ENCODE measurements around the gene TMEM170A.
A peak's percentile ranks its signal among the peaks of the same experiment; 100 is the strongest.

Gene TMEM170A

DNA sequence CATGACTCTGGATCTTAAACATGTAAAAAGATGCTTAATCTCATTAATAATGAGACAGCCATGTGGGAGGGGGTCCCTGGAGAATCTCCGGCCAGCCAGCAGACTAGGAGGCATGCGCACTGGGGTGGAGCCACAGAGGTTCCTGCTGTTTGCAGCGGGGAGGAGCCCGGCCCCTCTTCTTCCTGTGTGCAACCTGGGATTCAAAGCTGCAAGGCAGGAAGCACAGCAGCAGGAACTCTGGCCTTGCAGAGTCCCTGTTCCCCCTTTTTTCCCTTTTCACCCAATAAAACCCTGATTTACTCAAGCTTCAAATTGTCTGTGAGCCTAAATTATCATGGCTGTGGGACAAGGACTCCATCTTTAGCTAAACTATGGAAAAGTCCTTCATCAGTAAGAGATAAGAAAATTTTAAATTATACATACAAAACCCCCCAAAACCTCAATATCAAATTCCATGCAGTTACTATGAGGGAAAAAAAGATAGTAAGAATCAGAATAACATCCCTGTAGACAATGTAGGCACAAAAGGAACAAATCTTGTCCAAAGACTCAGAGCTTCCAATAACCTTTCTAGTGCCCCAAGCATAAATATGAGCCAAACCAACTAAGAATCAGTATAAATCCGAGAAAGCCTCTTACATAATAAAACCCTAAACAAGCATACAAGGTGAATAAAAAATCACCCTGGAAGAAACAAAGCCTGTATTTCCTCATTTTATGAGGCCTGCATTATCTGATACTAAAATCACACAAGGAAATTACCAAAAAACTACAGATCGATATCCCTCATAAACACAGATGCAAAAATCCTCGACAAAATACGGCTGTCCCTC lies 43.3 kb downstream of the TMEM170A start:
- Mint-ChIP-seq H3K4me1 (peaks cover 40% of the 10 kb centered on the region), H3K27ac (peak overlapping the region; percentile 96 to 99 (median 98)), H3K36me3 (ENCODE audit: low read depth) (no peaks in the 10 kb centered on the region), H3K27me3 (ENCODE audit: low read depth) (no peaks in the 10 kb centered on the region), H3K4me3 (peak overlapping the region; percentile 51 to 58 (median 56)), H3K9me3 (no peaks in the 10 kb centered on the region)
- TF ChIP-seq CTCF (IDR thresholded peaks at IDR 0.05; ENCODE audit: unreplicated experiment in 3 of 3): no peak

DNA sequence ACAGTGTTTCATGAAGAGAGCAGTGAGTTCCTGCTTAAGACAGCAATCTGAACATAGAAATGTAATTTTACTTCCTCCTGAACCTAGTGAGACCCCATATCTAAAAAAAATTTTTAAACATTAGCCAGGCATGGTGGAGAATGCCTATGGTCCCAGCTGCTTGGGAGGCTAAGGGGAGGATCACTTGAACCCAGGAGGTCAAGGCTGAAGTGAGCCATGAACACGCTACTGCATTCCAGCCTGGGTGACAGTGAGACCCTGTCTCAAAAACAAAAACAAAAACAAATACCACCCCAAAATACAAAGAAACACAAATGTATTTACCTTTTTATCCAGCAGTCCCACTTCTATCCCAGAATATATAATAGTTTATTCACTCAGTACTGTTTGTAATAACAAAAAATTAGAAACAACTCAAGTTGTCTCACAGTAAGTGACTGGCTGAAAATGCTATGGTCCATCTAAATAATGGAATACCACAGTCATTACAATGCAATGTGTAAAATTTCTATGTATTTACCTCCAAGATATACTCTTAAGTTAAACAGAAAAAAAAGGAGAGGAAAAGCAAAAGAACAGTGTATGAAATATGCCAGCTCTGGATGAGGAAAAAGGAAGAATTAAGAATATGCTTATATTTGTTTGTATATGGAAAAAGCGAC lies 47.5 kb downstream of the TMEM170A start:
- Mint-ChIP-seq H3K4me1 (peaks cover 31% of the 10 kb centered on the region), H3K27me3 (ENCODE audit: low read depth) (no peaks in the 10 kb centered on the region), H3K36me3 (ENCODE audit: low read depth) (peaks cover 19% of the 10 kb centered on the region), H3K9me3 (no peaks in the 10 kb centered on the region), H3K27ac (peak overlapping the region; percentile 11 to 75 (median 57)), H3K4me3 (no peak overlapping the region)
- no peak for TF ChIP-seq CTCF (IDR thresholded peaks at IDR 0.05; ENCODE audit: unreplicated experiment in 3 of 3)

DNA sequence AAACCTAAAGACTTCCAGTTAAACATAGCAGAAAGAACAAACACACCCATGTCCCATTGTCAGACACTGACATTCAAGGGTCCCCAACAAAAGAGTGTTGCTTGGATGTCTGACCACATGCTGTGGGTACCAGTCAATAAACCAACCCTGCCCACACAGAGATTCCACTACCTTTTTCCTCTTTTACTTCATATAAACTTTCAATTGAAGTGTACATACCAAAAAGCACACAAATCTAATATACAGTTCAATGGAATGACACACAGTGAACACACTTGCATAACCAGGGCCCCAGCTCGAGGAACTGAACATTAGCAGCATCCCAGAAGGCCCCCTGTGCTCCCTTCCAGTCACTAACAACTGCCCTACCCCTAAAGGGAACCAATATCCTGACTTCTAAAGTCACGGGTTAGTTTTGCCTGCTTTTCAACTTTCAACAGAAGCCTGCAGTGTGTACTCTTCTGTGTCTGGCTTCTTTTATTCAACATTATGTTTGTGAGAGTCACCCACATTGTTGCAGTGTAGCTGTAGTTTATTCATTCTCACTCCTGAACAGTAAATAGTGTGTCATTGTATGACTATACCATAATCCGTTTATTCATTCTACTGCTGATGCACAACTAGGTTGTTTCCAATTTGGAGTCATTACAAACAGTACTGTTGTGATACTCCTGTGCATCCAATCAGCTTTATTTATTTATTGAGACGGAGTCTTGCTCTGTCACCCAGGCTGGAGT lies 49.2 kb downstream of the TMEM170A start:
- H3K36me3 Mint-ChIP-seq (ENCODE audit: low read depth): peaks cover 30% of the 10 kb centered on the region
- H3K27ac Mint-ChIP-seq: no peak overlapping the region
- no peaks in the 10 kb centered on the region for H3K27me3 Mint-ChIP-seq (ENCODE audit: low read depth)
- peaks cover 15% of the 10 kb centered on the region for H3K4me1 Mint-ChIP-seq
- TF ChIP-seq CTCF (IDR thresholded peaks at IDR 0.05; ENCODE audit: unreplicated experiment in 3 of 3): no peak
- H3K9me3 Mint-ChIP-seq: no peaks in the 10 kb centered on the region
- no peak overlapping the region for H3K4me3 Mint-ChIP-seq

DNA sequence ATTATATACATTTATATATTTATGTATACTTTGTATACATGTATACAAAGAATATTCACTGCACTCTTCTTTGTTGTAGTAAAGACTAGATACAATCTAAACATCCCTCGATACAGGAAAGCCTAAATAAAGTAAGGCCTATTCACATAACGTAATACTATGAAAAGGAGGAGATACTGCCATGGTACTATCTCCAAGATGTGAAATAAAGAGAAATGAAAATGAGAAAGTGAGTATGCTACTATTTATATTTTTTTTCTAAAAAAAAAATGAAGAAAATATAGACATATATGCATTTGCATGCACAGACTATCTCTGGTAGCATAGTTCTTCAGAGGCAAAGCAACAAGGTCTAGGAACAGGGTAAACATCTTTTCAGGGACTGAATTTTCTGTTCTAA lies 50.5 kb downstream of the TMEM170A start:
- Mint-ChIP-seq H3K4me1 (peaks cover 10% of the 10 kb centered on the region), H3K9me3 (no peaks in the 10 kb centered on the region), H3K4me3 (no peak overlapping the region), H3K36me3 (ENCODE audit: low read depth) (peaks cover 42% of the 10 kb centered on the region), H3K27ac (no peak overlapping the region), H3K27me3 (ENCODE audit: low read depth) (no peaks in the 10 kb centered on the region)
- TF ChIP-seq CTCF (IDR thresholded peaks at IDR 0.05; ENCODE audit: unreplicated experiment in 3 of 3): no peak

DNA sequence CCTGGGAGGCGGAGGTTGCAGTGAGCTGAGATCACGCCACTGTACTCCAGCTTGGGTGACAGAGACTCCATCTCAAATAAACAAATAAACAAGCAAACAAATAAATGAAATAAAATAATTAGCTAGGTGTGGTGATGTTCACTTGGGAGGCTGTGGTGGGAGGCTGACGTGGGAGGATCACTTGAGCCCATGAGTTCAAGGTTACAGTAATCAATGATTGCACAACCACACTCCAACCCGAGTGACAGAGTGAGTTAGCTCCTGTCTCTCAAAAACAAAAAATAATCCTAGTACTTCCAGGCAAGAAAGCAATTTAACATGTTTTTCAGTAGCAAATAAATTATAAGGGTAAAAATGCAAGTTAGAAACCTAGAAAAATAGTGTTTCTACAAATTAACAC lies 57.5 kb downstream of the TMEM170A start:
- Mint-ChIP-seq H3K27ac (no peak overlapping the region), H3K9me3 (no peaks in the 10 kb centered on the region), H3K4me3 (no peak overlapping the region), H3K4me1 (peaks cover 5% of the 10 kb centered on the region), H3K27me3 (ENCODE audit: low read depth) (no peaks in the 10 kb centered on the region), H3K36me3 (ENCODE audit: low read depth) (peaks cover 45% of the 10 kb centered on the region)
- no peak for TF ChIP-seq CTCF (IDR thresholded peaks at IDR 0.05; ENCODE audit: unreplicated experiment in 3 of 3)
